Measurements from ENCODE around the gene BNIP2.

DNA sequence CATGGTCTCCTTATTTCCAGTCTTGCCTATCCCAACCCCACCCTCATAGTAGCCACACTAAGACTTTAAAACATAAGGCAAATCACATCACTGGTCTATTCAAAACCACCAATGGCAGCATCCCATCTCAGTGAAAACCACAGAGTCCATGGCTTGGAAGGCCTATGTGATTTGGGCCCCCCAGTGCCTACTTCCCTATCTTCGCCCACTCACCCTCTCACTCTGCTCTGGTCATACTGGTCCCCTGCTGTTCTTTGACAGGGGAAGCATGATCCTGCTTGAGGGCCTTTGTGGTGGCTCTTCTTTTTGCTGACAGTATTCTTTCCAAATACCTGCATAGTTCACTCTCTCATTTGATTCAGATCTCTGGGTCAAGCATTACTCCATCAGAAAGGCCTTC lies 35.1 kb downstream of the BNIP2 start:
- TF ChIP-seq, protein P1, sequence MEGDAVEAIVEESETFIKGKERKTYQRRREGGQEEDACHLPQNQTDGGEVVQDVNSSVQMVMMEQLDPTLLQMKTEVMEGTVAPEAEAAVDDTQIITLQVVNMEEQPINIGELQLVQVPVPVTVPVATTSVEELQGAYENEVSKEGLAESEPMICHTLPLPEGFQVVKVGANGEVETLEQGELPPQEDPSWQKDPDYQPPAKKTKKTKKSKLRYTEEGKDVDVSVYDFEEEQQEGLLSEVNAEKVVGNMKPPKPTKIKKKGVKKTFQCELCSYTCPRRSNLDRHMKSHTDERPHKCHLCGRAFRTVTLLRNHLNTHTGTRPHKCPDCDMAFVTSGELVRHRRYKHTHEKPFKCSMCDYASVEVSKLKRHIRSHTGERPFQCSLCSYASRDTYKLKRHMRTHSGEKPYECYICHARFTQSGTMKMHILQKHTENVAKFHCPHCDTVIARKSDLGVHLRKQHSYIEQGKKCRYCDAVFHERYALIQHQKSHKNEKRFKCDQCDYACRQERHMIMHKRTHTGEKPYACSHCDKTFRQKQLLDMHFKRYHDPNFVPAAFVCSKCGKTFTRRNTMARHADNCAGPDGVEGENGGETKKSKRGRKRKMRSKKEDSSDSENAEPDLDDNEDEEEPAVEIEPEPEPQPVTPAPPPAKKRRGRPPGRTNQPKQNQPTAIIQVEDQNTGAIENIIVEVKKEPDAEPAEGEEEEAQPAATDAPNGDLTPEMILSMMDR (conservative IDR thresholded peaks at IDR 0.05; ENCODE audit: low read depth, low read length), result no peak
- no peak for TF ChIP-seq EZH2 (IDR thresholded peaks at IDR 0.05; ENCODE audit: borderline replicate concordance, low read depth, low read length, poor library complexity, severe bottlenecking)

Data from A673 (cell line).